SK-N-MC (cell line): ENCODE measurements around the gene TIMP2.

Experiments
- EZH2 ChIP-seq: fragments of 200-600 bp; sonication (generic); IDR thresholded peaks from one replicate; pipeline ENCODE4 v1.6.1; 2017; ENCODE audit warnings: antibody characterized with exemption
- POLR2AphosphoS5 ChIP-seq: IDR thresholded peaks from 2 replicates; pipeline ENCODE4 v1.6.1; 2012; ENCODE audit warnings: mild to moderate bottlenecking, low read depth, low read length, borderline replicate concordance

DNA sequence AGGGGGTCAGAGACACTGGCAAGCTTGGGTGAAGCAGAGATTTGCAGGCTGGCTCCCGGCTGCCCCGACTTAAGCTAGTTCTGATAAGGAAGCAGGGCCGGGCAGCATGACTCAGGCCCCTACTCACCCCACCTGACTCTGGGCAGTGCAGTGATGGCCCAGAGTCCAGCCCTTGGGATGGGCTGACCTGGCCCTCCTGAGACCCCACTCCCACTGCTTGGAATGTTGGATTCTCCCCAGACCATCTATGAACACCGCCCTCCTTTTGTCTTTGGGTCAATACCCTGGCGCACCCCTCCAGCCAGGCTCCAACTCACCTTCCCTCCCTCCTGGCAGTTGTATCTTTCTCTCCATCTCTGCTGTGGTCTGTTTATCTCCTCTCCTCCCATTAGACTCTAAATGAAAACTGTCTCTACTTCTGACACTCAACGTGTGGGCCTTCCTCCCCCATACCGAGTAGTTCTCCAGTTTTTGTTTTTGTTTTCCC, 33.5 kb upstream of the TIMP2 start:
- TF ChIP-seq POLR2AphosphoS5 (no peak), EZH2 (no peak)
